Stimulated activated CD4-positive, alpha-beta T cell treated with anti-CD3 and anti-CD28 coated beads, Interleukin-1b, Interleukin-23, amount 100 ng/mL, for 4 hours (primary cell): ENCODE measurements around the gene CNTNAP1.

ENCODE experiments used
- DNase-seq, 2 donors: peaks; one replicate each; pipeline ENCODE4 v3.0.0-alpha.2; 2020; ENCODE audit warnings: low read depth in 2 of 2

The CNTNAP1 gene

DNA sequence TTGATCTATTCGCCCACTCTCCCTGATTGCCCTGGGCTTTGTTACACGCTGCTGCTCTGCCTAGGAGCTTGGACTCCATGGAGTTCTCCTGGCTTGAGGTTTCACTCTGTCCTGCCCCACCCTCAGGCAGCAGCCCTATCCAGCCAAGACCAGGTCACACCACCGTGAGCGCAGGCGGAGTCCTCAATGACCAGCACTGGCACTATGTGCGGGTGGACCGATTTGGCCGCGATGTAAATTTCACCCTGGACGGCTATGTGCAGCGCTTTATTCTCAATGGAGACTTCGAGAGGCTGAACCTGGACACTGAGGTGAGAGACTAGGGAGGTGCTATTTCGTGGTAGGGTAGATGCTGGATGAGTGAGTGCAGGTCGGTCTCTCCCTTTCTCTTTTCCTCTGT lies 3.5 kb downstream of the CNTNAP1 start:
- DNase-seq, result no peak

DNA sequence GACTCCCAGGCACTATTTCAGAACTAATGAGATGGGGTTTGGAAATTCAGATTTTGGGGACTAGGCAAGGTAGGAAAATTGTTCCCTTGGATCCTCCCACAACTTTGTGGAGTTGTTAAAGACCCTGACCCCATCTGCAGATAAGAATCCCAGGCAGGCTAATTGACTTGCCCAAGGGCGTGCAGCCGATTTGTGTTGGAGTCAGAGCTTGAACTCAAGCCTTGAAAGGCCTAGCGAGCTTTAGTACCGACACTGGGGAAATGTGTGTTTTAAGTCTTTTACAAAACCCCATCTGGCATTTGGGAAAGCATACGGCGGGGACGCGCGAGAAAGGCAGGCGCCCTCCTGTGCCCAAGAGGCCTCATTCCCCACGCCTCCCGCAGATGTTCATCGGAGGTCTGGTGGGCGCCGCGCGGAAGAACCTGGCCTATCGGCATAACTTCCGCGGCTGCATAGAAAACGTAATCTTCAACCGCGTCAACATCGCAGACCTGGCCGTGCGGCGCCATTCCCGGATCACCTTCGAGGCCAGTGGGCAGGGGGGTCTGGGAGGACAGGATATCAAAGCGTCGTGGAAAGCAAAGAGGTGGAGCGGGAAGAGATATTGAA lies 4.3 kb downstream of the CNTNAP1 start:
- DNase-seq, result no peak

DNA sequence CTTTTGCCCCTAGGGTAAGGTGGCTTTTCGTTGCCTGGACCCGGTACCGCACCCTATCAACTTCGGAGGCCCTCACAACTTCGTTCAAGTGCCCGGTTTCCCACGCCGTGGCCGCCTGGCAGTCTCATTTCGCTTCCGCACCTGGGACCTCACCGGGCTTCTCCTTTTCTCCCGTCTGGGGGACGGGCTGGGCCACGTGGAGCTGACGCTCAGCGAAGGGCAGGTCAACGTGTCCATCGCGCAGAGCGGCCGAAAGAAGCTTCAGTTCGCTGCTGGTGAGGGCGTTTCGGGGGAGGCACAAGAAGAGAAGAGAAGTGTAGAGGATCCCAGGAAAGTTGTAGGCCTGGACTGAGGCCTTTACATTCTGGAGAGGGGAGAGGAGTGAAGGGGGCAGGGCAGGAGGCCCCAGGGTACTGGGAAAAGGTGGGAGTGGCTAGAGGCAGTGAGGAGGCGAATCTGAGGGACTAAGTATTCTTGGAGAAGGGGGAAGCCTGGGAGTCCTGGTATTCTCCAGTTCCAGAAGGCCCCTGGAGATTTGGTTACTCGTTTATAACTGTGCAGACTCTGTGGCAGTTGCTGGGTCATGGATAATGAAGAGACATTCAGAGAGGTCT lies 5.5 kb downstream of the CNTNAP1 start:
- DNase-seq, result no peak

DNA sequence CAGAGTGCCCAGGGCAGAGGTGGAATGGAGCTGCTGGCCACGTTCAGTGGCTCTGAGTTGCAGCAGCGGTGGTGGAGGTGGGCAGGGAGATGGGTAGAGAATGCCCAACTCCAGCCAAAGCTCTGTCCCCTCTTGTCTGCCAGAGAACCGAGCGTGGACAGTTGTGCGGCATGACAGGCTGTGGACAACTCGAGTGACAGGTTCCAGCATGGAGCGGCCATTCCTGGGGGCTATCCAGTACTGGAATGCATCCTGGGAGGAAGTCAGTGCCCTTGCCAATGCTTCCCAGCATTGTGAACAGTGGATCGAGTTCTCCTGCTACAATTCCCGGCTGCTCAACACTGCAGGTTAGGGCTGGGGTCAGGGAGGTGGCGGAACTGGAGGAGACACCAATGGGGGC lies 8.3 kb downstream of the CNTNAP1 start:
- DNase-seq, result no peak

DNA sequence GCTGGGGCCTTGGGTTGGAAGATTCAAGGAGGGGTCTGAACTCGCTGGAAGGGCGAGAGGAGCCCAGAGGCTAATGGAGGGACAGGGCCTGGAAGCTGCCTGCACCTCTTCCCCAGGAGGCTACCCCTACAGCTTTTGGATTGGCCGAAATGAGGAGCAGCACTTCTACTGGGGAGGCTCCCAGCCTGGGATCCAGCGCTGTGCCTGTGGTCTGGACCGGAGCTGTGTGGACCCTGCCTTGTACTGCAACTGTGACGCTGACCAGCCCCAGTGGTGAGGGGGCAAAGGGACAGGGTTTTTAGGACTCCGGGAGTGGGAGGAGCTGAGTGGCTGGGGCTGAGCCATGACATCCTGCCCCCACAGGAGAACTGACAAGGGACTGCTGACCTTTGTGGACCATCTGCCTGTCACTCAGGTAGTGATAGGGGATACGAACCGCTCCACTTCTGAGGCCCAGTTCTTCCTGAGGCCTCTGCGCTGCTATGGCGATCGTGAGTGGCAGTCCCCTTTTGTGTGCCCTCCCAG lies 8.8 kb downstream of the CNTNAP1 start:
- DNase-seq, result no peak

DNA sequence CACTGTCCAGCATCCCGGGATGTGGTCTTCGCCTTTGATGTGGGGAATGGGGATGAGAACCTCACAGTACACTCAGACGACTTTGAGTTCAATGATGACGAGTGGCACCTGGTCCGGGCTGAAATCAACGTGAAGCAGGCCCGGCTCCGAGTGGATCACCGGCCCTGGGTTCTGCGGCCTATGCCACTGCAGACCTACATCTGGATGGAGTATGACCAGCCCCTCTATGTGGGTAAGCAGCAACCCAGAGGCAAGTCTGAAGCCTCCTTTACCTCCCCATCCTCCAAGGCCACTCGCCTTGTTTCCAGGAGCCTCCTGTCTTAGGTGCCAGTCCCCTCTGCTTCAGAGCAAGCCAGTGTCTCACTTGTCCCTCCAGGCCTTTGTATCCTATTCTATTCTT lies 10.2 kb downstream of the CNTNAP1 start:
- DNase-seq, result no peak

DNA sequence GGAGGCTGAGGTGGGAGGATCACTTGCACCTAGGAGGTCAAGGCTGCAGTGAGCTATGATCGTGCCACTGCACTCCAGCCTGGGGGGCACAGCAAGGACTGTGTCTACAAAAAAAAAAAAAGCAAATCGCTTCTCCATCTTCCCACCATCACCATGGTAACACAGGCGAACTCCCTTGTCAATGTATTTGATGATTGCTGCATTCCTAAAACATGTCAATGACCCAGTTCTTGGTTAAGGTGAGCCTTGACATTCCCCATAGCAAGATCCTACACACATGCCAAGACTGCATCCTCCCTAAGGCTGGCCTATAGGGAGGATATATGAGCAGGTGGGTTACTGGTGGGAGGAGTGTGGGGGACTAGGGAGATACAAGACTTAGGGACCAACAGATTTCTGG lies 12.2 kb downstream of the CNTNAP1 start:
- DNase-seq, result no peak

DNA sequence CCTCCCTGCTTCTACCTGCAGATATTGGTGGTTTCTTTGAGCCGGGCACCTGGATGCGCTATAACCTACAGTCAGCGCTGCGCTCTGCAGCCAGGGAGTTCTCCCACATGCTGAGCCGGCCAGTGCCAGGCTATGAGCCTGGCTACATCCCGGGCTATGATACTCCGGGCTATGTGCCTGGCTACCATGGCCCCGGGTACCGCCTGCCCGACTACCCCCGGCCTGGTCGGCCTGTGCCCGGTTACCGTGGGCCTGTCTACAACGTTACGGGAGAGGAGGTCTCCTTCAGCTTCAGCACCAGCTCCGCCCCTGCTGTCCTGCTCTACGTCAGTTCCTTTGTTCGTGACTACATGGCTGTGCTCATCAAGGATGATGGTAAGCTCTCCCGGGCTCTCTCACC lies 13.2 kb downstream of the CNTNAP1 start:
- DNase-seq, result no peak

DNA sequence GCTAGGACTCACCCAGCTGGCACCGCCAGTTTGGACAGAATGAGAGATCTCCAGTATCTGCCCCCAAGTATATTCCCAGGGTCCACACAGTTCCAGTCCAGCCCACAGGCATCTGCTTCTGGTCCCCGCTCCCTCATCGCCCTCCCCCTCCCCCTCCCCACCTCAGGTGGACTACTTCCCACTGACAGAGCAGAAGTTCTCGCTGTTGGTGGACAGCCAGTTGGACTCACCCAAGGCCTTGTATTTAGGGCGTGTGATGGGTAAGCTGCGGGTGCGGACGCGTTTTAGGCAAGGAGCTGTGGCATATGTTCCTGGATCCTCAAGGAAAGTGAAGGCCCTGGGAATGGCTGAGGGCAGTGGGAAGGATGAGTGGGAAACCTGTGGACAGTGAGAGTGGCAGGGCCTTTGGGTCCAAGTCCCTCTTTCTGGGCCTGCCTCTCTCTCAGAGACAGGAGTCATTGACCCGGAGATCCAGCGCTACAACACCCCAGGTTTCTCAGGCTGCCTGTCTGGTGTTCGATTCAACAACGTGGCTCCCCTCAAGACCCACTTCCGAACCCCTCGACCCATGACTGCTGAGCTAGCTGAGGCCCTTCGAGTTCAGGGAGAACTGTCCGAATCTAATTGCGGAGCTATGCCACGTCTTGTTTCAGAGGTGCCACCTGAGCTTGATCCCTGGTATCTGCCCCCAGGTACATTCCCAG lies 14.9 kb downstream of the CNTNAP1 start:
- DNase-seq, result no peak

DNA sequence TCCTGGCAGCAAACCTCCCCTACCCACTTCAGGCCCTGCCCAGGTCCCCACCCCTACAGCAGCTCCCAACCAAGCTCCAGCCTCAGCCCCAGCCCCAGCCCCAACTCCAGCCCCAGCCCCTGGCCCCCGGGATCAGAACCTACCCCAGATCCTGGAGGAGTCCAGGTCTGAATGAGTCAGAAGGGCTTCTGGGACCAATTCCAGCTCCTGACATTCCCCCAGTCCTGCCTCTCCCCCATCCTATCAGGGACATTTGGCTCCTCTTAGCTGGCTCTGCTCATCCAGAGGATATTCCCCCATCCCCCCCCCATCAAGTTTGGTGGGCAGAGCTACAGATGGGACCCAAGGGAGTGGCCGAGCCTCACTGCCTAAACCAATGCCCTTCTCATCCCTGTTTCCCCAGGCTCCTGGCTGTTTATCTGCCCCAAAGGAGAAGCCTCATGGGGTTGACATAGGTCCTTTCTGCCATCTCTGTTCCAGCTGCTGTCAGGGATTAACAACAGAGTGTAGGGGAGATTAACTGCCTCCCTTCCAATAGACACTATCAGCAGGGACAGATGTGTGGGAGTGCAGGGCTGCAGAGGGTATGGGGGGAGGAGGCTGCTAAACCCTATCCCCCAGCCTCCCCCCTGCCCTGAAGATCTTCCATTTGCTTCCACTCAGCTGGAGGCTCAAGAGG lies 16.5 kb downstream of the CNTNAP1 start:
- DNase-seq, result no peak

DNA sequence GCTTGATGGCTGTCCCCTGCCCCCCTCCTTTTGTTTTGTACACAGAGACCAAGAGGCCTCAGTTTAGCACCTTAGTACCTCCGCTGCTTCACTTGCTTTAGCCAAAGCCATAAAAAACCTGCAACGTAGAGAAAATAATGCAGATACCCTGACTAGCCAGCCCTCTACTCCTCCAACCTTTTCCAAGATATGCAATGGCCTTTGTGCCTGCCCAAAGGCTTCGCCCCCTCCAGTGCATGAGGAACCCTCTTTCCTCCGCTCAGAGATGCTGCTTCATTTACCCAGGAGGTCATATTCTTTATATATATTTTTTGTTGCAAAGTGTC lies 17.0 kb downstream of the CNTNAP1 start:
- no peak for DNase-seq

DNA sequence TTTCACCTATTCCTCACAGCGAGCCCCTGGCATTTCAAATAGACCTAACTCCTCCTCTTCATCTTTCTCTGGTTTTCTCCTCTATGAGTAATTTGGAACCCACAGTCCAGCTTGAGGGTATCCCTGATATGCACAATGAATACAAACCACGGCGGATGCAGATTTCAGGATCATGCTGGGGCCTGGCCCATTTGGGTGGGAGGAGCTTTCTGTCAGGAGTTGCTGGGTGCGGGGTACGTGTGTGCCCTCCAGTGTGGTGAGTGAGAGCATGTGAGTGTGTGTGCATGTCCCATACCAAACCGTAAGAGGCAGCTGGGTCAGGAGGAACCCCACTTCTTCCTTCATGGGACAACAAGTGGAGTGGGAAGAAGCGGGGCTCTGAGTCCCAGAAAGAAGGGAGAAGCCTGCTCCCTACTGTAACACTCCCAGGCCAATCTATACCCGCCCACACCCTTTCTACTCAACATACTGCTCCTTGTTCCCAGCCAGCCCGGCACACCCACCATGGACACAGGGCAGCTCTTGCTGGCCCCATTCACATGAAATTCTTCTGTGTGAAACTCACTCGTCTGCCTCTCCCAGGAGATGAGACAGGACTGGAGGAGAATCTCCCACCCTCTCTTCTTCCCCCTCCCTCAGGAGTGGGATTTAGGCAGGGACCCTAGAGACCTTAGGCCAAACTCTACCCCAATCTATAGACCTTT lies 18.4 kb downstream of the CNTNAP1 start:
- no peak for DNase-seq

DNA sequence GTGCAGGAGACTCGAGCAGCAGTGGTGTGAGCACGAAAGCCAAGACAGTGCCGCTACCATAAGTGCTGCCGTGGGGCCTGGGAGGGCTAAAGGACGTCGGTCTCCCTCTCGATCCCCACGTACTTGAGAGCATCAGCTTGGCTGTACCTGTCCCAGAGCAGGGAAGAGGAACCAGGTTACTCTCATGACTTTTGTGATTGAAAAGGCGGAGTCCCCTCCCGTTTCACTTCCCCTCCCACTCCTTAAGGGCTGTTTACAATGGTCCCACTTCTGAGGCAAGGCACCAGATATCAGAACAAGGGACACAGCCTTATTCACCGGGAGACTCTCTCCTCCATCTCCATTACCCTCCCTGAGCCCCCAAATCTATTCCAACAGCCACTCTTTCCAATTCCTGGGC lies 20.1 kb downstream of the CNTNAP1 start:
- no peak for DNase-seq

DNA sequence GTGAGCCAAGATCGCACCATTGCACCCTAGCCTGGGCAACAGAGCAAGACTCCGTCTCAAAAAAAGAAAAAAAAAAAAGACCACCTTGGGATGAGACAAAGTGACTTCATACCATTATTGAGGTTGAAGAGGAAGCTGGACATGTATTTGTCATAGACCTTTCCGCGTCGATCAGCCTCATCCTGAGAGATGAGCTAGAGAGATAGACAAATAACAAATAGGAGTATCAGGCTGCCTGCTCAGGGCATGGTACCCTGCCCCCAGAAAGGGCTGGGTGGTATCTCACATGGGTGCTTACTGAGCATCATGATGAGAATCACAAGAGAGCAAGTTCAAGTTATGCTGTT lies 22.1 kb downstream of the CNTNAP1 start:
- DNase-seq, result no peak

DNA sequence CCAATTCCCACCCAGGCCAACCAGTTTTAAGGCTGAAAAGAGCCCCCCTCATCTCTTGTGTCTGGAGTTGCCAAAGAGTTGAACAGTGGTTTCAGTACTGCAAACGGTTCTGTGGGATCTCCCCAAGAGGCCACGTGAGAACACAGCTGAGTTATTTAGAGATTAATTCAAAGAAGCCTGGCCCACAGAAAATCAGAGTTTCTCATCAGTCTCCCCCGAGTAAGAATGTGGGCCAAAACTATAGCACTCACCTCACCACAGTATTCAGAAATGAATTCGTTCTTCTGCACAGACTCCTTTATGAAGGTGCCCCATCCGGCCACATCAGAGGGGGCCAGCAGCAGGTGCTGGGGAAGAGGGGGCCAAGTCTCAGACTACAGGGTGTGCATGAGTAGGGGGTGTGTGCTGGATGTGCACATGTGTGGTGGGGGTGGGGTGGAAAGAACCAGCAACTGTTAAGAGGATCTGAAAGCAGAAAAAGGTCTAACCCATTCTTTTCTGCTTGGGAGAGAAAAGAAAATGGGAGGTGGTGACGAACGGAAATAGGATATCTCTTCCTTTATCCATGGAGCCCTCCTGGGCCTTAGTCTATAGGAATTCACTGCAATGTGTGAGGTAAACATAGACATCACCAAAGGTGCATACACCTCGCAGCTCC lies 22.6 kb downstream of the CNTNAP1 start:
- DNase-seq, result no peak

DNA sequence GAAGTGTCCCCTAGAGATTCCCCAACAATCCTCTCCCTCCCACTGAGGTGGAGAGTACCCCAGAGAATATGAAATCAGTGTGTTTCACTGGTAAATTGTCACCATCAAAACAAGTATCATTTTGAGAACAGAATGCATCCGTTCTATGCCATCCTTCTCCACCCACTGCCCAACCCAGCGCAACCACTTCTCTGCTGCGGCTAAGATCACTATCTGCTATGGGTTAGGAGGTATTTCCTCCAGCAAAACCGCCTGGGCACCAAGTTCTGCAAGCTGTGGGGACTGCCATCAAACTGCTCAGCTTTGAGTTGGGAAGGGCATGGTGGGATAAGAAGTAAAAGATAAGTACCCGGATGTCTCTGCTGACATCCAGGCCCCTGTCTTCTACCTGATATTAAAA lies 24.4 kb downstream of the CNTNAP1 start:
- DNase-seq, result peak in 1 of 2 donors; percentile 25

DNA sequence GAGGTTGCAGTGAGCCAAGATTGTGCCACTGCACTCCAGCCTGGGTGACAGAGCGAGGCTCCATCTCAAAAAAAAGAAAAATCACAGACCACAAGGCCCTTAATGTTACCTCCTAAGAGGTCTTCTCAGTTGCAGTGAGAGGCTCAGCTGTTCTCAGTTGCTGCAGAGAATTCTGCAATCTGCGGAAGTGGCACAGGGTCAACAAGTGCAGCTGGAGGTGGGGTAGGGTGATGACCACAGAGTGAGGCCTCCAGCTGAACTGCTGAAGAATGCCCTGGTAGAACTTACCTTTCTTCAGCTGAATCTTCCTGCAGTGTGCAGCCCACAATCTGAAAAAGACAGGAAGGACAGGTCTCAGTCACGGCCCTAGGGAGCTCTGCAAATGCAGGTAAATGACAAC lies 26.3 kb downstream of the CNTNAP1 start:
- DNase-seq, result no peak

DNA sequence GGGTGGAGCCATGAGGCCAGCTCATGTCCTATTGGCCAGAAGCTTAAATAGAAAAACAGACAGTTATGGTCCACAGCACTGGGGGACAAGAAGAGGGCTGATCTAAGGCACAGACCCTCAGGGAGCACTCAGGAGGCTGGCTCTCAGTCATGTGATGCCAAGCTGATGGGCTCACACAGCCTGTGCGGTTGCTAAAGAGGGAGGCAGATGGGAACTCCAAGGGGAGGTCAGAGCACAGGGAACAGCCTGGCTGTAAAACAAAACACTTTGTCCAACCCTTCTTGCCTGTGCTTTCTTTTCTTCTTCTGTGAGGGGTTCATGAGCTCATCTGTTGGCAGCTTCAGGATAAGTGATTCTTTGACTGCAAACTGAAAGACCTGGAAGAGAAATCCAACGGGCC lies 27.2 kb downstream of the CNTNAP1 start:
- no peak for DNase-seq

DNA sequence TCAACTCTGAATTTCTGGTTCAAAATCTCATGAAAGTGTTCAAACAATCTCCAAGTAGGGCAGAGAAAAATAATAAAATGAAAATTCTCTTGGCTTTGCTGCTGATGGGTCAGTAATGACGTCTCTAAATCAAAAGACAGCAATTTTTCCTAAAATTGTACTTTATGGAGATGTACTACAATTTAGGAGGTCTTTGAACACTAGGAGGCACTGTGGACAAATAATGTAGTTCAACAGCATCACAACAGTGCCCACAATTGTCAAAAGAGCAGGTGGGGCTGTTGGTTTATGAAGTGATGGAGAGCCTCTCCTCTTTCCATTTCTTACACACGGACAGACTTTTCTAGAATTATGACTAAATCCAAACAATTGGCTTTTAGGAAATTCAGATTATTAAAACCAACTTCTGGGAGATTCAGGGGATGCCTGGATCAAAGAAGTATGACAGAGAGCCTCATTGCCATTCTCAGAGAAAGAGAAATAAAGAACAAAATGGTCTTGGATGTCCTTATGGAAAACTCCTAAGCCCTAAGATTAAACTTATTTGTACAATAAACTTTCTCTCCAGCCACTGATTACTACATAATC lies 38.8 kb downstream of the CNTNAP1 start:
- peak in 1 of 2 donors; percentile 28 for DNase-seq

DNA sequence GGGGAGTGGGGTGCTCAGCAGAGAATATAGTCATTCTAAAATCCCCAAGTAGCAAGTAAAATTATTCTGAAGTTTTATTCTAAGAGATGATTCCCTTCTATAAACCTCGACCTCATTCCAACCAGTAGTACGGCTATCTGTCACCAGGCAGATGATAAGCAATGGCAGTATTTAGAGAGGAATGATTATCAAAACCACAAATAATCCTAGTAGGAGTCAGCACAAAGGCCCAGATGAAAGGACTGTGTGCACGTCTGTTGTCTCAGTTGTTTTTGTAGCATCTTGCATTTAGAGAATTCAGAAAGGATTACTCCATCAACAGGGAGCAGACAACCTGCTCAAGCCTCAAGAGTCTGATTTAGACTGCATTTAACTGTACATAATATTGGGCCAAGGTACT lies 41.3 kb downstream of the CNTNAP1 start:
- no peak for DNase-seq

DNA sequence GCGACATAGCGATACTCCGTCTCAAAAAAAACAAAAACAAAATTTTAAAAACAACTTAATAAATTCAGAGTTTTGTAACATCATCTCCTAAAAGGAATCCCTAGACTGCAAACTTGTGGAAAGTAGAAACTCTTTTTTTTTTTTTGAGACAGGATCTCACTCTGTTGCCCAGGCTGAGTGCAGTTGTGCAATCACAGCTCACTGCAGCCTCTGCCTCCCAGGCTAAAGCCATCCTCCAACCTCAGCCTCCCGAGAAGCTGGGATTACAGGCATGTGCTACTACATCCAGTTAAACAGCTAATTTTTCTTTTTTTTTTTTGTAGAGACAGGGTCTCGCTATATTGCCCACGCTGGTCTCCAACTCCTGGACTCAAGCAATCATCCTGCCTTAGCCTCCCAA lies 42.8 kb downstream of the CNTNAP1 start:
- DNase-seq, result no peak
